Keratinocyte (primary cell): Measurements from ENCODE around the gene LIN9.

Source experiments
- CTCF ChIP-seq, 3 experiments: IDR thresholded peaks in 1 of 3; conservative IDR thresholded peaks in 1 of 3; optimal IDR thresholded peaks in 1 of 3; 2 replicates in 2 of 3; 3 replicates in 1 of 3; pipeline versions ENCODE3 to v1.5.1; 2011; ENCODE audit warnings: low read length in 3 of 3, mild to moderate bottlenecking in 3 of 3, moderate library complexity in 2 of 3, control low read depth in 1 of 3, inconsistent platforms in 1 of 3; ENCODE audit not compliant: insufficient read depth in 2 of 3; ENCODE audit errors: extremely low read depth in 1 of 3
- EZH2 ChIP-seq: IDR thresholded peaks from one replicate; pipeline ENCODE4 v1.6.1; 2012; ENCODE audit warnings: inconsistent platforms, mild to moderate bottlenecking, low read length, moderate library complexity

- TF ChIP-seq CTCF (optimal IDR thresholded peaks at IDR 0.05 in 1 of 3, IDR thresholded peaks at IDR 0.05 in 1 of 3, conservative IDR thresholded peaks at IDR 0.05 in 1 of 3; ENCODE audit: extremely low read depth in 1 of 3, insufficient read depth in 2 of 3, low read length in 3 of 3): no peak
- no peak for TF ChIP-seq EZH2
Observed at GRCh38 chr1:226187380-226187779, 121.6 kb downstream of the LIN9 start.
